Thoracic aorta (tissue), 2 donors: ENCODE measurements around the gene DOK6. TPM values are rescaled to one million over a fixed set of nuclear protein-coding genes. Genes with fewer than 3 reads are reported as not detected.

Experiments
- ATAC-seq: fragments of 150-250 bp; one replicate; pipeline ENCODE4 v1.8.0; 2017; ENCODE audit warnings: low read depth; ENCODE audit not compliant: insufficient number of reproducible peaks, low FRiP score
- DNase-seq: peaks from one replicate; pipeline ENCODE4 v3.0.0-alpha.2; 2020; ENCODE audit warnings: low spot score
- H3K27ac ChIP-seq, 2 donors: fragments of 200-600 bp; sonication (generic); 1 replicate in 1 of 2; 2 replicates in 1 of 2; pipeline ENCODE4 v1.5.1; 2016; ENCODE audit warnings: mild to moderate bottlenecking in 2 of 2, moderate library complexity in 2 of 2
- H3K27me3 ChIP-seq: fragments of 200-600 bp; sonication (generic); replicated peaks from 2 replicates; pipeline ENCODE4 v1.6.0; 2016; ENCODE audit warnings: mild to moderate bottlenecking; ENCODE audit not compliant: insufficient read depth
- H3K36me3 ChIP-seq: fragments of 200-600 bp; sonication (generic); one replicate; pipeline ENCODE4 v1.5.1; 2016
- H3K4me1 ChIP-seq, 2 donors: fragments of 200-600 bp; sonication (generic); 1 replicate in 1 of 2; 2 replicates in 1 of 2; pipeline versions ENCODE4 v1.5.1 to v1.6.0; 2016; ENCODE audit warnings: low read depth in 2 of 2, mild to moderate bottlenecking in 1 of 2; ENCODE audit not compliant: control insufficient read depth in 1 of 2
- H3K4me3 ChIP-seq: fragments of 200-600 bp; sonication (generic); 2 replicates; pipeline ENCODE4 v1.5.1; 2016; ENCODE audit warnings: mild to moderate bottlenecking
- H3K9me3 ChIP-seq: fragments of 200-600 bp; sonication (generic); 2 replicates; pipeline ENCODE4 v1.5.1; 2016
- total RNA-seq, 2 donors: library from RNA; depleted of rRNA; stranded (reverse); fragments of >200 nt; gene quantifications; one replicate each; pipeline versions ENCODE4 v1.1.0 to v1.2.3, GENCODE V29; 2016
- TF ChIP-seq, protein P1 (sequence below): fragments of 200-600 bp; sonication (generic); IDR thresholded peaks from one replicate; pipeline ENCODE4 v1.5.1; 2019; ENCODE audit warnings: antibody characterized with exemption

Gene DOK6
- total RNA-seq, 2 donors from 2014 or later: 2.0 to 2.1 TPM

- H3K9me3 ChIP-seq: no peaks in the 10 kb centered on the region
- H3K27me3 ChIP-seq: no peaks in the 10 kb centered on the region
- H3K27ac ChIP-seq: no peak overlapping the region
- DNase-seq: no peak
- ATAC-seq: no peak
- TF ChIP-seq, protein P1, sequence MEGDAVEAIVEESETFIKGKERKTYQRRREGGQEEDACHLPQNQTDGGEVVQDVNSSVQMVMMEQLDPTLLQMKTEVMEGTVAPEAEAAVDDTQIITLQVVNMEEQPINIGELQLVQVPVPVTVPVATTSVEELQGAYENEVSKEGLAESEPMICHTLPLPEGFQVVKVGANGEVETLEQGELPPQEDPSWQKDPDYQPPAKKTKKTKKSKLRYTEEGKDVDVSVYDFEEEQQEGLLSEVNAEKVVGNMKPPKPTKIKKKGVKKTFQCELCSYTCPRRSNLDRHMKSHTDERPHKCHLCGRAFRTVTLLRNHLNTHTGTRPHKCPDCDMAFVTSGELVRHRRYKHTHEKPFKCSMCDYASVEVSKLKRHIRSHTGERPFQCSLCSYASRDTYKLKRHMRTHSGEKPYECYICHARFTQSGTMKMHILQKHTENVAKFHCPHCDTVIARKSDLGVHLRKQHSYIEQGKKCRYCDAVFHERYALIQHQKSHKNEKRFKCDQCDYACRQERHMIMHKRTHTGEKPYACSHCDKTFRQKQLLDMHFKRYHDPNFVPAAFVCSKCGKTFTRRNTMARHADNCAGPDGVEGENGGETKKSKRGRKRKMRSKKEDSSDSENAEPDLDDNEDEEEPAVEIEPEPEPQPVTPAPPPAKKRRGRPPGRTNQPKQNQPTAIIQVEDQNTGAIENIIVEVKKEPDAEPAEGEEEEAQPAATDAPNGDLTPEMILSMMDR: no peak
- no peaks in the 10 kb centered on the region for H3K36me3 ChIP-seq
- H3K4me1 ChIP-seq: no peaks in the 10 kb centered on the region
- H3K4me3 ChIP-seq: no peak overlapping the region
Observed at GRCh38 chr18:69538849-69539248, 138.2 kb downstream of the DOK6 start.

GRCh38 chr18:69539404-69539803 lies 138.7 kb downstream of the DOK6 start:
- DNase-seq (no peak), ATAC-seq (no peak)
- Histone ChIP-seq H3K27me3 (no peaks in the 10 kb centered on the region), H3K36me3 (no peaks in the 10 kb centered on the region), H3K9me3 (no peaks in the 10 kb centered on the region), H3K4me1 (no peaks in the 10 kb centered on the region), H3K4me3 (no peak overlapping the region), H3K27ac (no peak overlapping the region)
- TF ChIP-seq, protein P1: no peak

- H3K4me3 ChIP-seq: no peak overlapping the region
- H3K9me3 ChIP-seq: no peaks in the 10 kb centered on the region
- H3K27ac ChIP-seq: no peak overlapping the region
- ATAC-seq (no peak), DNase-seq (no peak)
- TF ChIP-seq, protein P1: no peak
- no peaks in the 10 kb centered on the region for H3K36me3 ChIP-seq
- no peaks in the 10 kb centered on the region for H3K4me1 ChIP-seq
- H3K27me3 ChIP-seq: no peaks in the 10 kb centered on the region
Observed at GRCh38 chr18:69556228-69556627, 155.5 kb downstream of the DOK6 start.

- H3K27me3 ChIP-seq: no peaks in the 10 kb centered on the region
- ATAC-seq (no peak), DNase-seq (no peak)
- H3K4me3 ChIP-seq: no peak overlapping the region
- no peaks in the 10 kb centered on the region for H3K4me1 ChIP-seq
- TF ChIP-seq, protein P1: no peak
- H3K27ac ChIP-seq: no peak overlapping the region
- H3K9me3 ChIP-seq: peaks cover 2% of the 10 kb centered on the region
- H3K36me3 ChIP-seq: no peaks in the 10 kb centered on the region
Observed at GRCh38 chr18:69557282-69557681, 156.6 kb downstream of the DOK6 start.

DNA sequence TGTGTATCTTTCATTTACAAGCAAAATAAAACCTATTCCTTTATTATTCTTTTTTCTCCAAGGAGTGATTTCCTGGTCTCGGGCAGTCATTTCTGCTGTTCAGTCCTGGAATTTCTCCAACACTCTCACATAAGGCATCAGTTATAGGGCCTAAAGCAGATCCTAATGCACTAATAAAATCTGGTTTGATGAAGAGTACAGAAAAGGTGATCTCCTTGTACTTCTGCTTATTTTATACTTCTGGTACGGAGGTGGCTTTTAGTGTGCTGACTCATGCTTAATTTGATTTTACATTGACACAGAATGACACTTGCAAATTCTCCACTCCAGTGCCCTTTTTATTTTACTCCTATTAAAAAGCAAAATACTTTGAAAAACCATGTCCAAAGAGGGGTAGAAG lies 157.4 kb downstream of the DOK6 start:
- TF ChIP-seq, protein P1: no peak
- Histone ChIP-seq H3K9me3 (peaks cover 3% of the 10 kb centered on the region), H3K27ac (no peak overlapping the region), H3K4me1 (no peaks in the 10 kb centered on the region), H3K27me3 (no peaks in the 10 kb centered on the region), H3K4me3 (no peak overlapping the region), H3K36me3 (no peaks in the 10 kb centered on the region)
- no peak for DNase-seq
- no peak for ATAC-seq
